HG02759 (cell line): ENCODE results near the gene TP63.

Experiments used
- ATAC-seq: cut with Tn5 transposase; IDR thresholded peaks from one replicate; pipeline ENCODE4 v1.9.1; 2021; ENCODE audit warnings: mild to moderate bottlenecking, moderate library complexity; ENCODE audit not compliant: unreplicated experiment

Gene TP63

GRCh38 chr3:189806171-189806951 lies 175.2 kb downstream of the TP63 start:
- ATAC-seq, result no peak

GRCh38 chr3:189808246-189809007 lies 177.2 kb downstream of the TP63 start:
- no peak for ATAC-seq

- ATAC-seq, result no peak
These were observed 178.4 kb downstream of the TP63 start for GRCh38 chr3:189809583-189809982.

- no peak for ATAC-seq
These were observed 181.7 kb downstream of the TP63 start for GRCh38 chr3:189812806-189813465.

- ATAC-seq, result no peak
These were observed 182.6 kb downstream of the TP63 start for GRCh38 chr3:189813647-189814240.

GRCh38 chr3:189820365-189820720 lies 189.2 kb downstream of the TP63 start:
- ATAC-seq, result peak; percentile 76

GRCh38 chr3:189821262-189821661 lies 190.1 kb downstream of the TP63 start:
- ATAC-seq, result no peak

- no peak for ATAC-seq
These were observed 191.5 kb downstream of the TP63 start for GRCh38 chr3:189822726-189823125.

GRCh38 chr3:189824629-189825312 lies 193.6 kb downstream of the TP63 start:
- no peak for ATAC-seq

GRCh38 chr3:189826566-189826965 lies 195.4 kb downstream of the TP63 start:
- ATAC-seq, result no peak

- ATAC-seq, result no peak
These were observed 195.9 kb downstream of the TP63 start for GRCh38 chr3:189827108-189827507.

- ATAC-seq, result no peak
These were observed 199.2 kb downstream of the TP63 start for GRCh38 chr3:189830401-189830800.

- no peak for ATAC-seq
These were observed 202.1 kb downstream of the TP63 start for GRCh38 chr3:189833266-189833665.

GRCh38 chr3:189833996-189834395 lies 202.8 kb downstream of the TP63 start:
- no peak for ATAC-seq

- ATAC-seq, result no peak
These were observed 203.3 kb downstream of the TP63 start for GRCh38 chr3:189834462-189834861.

- no peak for ATAC-seq
These were observed 205.6 kb downstream of the TP63 start for GRCh38 chr3:189836795-189837194.

- ATAC-seq, result no peak
These were observed 207.1 kb downstream of the TP63 start for GRCh38 chr3:189838291-189838690.

GRCh38 chr3:189839576-189839975 lies 208.4 kb downstream of the TP63 start:
- ATAC-seq, result no peak

GRCh38 chr3:189841473-189842205 lies 210.4 kb downstream of the TP63 start:
- ATAC-seq, result peak; percentile 74
